Liver (tissue), 9 donors: ENCODE data around the gene RAB11FIP3. TPM values are rescaled to one million over a fixed set of nuclear protein-coding genes. Genes with fewer than 3 reads are reported as not detected.
A peak's percentile ranks its signal among the peaks of the same experiment; 100 is the strongest.
"Not testable (repeated sequence)": the region's sequence is repeated elsewhere in the genome, so short reads cannot be mapped to it uniquely, and the experiment has no call there.

Source experiments
- DNase-seq: peaks from one replicate; pipeline ENCODE4 v3.0.0-alpha.2; 2017; ENCODE audit warnings: low spot score
- H3K27ac ChIP-seq, 2 donors: one replicate each; pipeline ENCODE4 v1.7.0; 2013; ENCODE audit warnings: inconsistent platforms in 2 of 2, low read length in 2 of 2, control low read depth in 1 of 2, low read depth in 1 of 2, mild to moderate bottlenecking in 1 of 2
- H3K27me3 ChIP-seq, 4 donors: one replicate each; pipeline versions ENCODE4 v1.6.1 to v1.7.0; 2013; ENCODE audit warnings: low read length in 3 of 4, inconsistent platforms in 1 of 4, mild to moderate bottlenecking in 1 of 4, moderate library complexity in 1 of 4; ENCODE audit not compliant: control insufficient read depth in 4 of 4, insufficient read depth in 4 of 4
- H3K36me3 ChIP-seq, 4 donors: one replicate each; pipeline versions ENCODE4 v1.6.1 to v1.7.0; 2013; ENCODE audit warnings: low read length in 3 of 4, mild to moderate bottlenecking in 3 of 4, low read depth in 1 of 4, moderate library complexity in 1 of 4; ENCODE audit not compliant: control insufficient read depth in 4 of 4, insufficient read depth in 3 of 4
- H3K4me1 ChIP-seq, 4 donors: one replicate each; pipeline versions ENCODE4 v1.6.1 to v1.7.0; 2013; ENCODE audit warnings: low read length in 3 of 4, mild to moderate bottlenecking in 3 of 4, moderate library complexity in 1 of 4; ENCODE audit not compliant: control insufficient read depth in 4 of 4, insufficient read depth in 4 of 4
- H3K4me3 ChIP-seq, 3 donors: one replicate each; pipeline versions ENCODE4 v1.6.1 to v1.7.0; 2013; ENCODE audit warnings: low read length in 3 of 3, control low read depth in 1 of 3, low read depth in 1 of 3, mild to moderate bottlenecking in 1 of 3
- H3K9ac ChIP-seq, 2 donors: one replicate each; pipeline ENCODE4 v1.7.0; 2013; ENCODE audit warnings: low read length in 2 of 2, mild to moderate bottlenecking in 2 of 2, moderate library complexity in 2 of 2, control low read depth in 1 of 2, low read depth in 1 of 2
- H3K9me3 ChIP-seq, 4 donors: one replicate each; pipeline versions ENCODE4 v1.6.1 to v1.7.0; 2013; ENCODE audit warnings: low read length in 3 of 4; ENCODE audit not compliant: control insufficient read depth in 4 of 4
- EGR1 ChIP-seq, 2 donors: IDR thresholded peaks; 2 replicates each; pipeline ENCODE4 v1.6.1; 2016 to 2018; ENCODE audit warnings: antibody characterized with exemption in 2 of 2, low read depth in 2 of 2
- GABPA ChIP-seq, 2 donors: IDR thresholded peaks in 1 of 2; conservative IDR thresholded peaks in 1 of 2; 2 replicates each; pipeline ENCODE4 v1.6.1; 2016; ENCODE audit warnings: antibody characterized with exemption in 2 of 2, mild to moderate bottlenecking in 1 of 2, moderate library complexity in 1 of 2
- HNF4A ChIP-seq, 2 donors: conservative IDR thresholded peaks; 2 replicates each; pipeline ENCODE4 v1.6.1; 2016; ENCODE audit warnings: antibody characterized with exemption in 2 of 2, mild to moderate bottlenecking in 2 of 2
- NR2F2 ChIP-seq: IDR thresholded peaks from 2 replicates; pipeline ENCODE4 v1.6.1; 2016; ENCODE audit warnings: antibody characterized with exemption
- RAD21 ChIP-seq, 2 donors: IDR thresholded peaks; 2 replicates each; pipeline ENCODE4 v1.6.1; 2016; ENCODE audit warnings: antibody characterized with exemption in 2 of 2, mild to moderate bottlenecking in 2 of 2
- TAF1 ChIP-seq: conservative IDR thresholded peaks from 2 replicates; pipeline ENCODE4 v1.6.1; 2016; ENCODE audit warnings: antibody characterized with exemption, mild to moderate bottlenecking
- WGBS: extraction: QIAGEN DNeasy Blood & Tissue Kit; methylation state at CpG from one replicate; pipeline ENCODE4 v1.1.7; 2013; 5-methylcytosine and 5-hydroxymethylcytosine counted together
- polyA plus RNA-seq, 2 donors: library from polyadenylated mRNA; stranded (reverse) in 1 of 2; unstranded in 1 of 2; fragments of 200-250 nt in 1 of 2; fragments of >200 nt in 1 of 2; fragmentation: Nextera tagmentation in 1 of 2; extraction: Ambion mirVana in 1 of 2; gene quantifications; one replicate each; pipeline versions ENCODE4 v1.2.1 to v1.2.3, GENCODE V29; 2013 to 2015
- total RNA-seq, 2 donors: library from RNA; depleted of rRNA; stranded (reverse); fragments of >200 nt; gene quantifications; one replicate each; pipeline ENCODE4 v1.2.3, GENCODE V29; 2014
- TF ChIP-seq, protein P1 (sequence below): fragments of 150-350 bp; IDR thresholded peaks from 2 replicates; pipeline ENCODE4 v1.5.1; 2017; ENCODE audit warnings: improper control_type of control experiment, low read depth, low read length; ENCODE audit not compliant: missing input control
- TF ChIP-seq, protein P2 (sequence below): IDR thresholded peaks from 2 replicates; pipeline ENCODE4 v1.6.1; 2016; ENCODE audit warnings: antibody characterized with exemption
- TF ChIP-seq, protein P3 (sequence below): IDR thresholded peaks from 2 replicates; pipeline ENCODE4 v1.6.1; 2016; ENCODE audit warnings: antibody characterized with exemption
- donor health status: healthy.
- donor health status: healthy.
- donor health status: healthy.
- donor health status: healthy.
- donor health status: healthy.

The RAB11FIP3 gene
- total and polyA plus RNA-seq, 4 donors: 3.5 to 29.4 (median 15.7) TPM

DNA sequence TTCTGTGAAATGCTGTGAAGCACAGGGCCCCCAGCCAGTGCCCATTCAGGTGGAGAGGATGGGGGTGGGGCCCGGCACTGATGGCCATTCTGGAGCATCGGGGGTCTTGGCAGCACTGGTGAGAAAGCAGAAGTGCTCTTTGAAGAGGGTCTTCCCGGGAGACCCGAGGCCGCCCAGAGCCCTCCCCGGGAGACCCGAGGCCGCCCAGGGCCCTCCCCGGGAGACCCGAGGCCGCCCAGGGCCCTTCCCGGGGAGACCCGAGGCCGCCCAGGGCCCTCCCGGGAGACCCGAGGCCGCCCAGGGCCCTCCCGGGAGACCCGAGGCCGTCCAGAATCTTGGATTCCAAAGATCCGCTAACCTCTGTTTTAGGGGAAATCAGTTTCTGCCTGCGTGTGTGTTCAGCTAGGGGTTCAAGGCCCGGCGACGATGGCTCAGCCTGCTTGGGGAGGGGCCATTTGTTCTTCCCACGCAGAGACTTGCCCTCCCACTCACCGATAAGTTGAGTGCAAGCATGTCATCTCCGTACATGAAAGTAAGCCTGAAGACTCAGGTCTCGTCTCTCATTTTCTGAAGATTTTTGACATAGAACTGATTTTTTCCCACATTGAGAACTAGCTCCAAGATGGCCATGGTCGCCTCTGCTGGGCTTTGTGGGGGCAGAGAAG lies 66.9 kb downstream of the RAB11FIP3 start:
- Histone ChIP-seq H3K27ac (no peak overlapping the region), H3K9me3 (no peaks in the 10 kb centered on the region), H3K9ac (no peak overlapping the region), H3K27me3 (no peaks in the 10 kb centered on the region), H3K4me3 (no peak overlapping the region), H3K36me3 (peaks cover 0 to 8% (median 2%) of the 10 kb centered on the region in 4 donors), H3K4me1 (no peaks in the 10 kb centered on the region)
- 97% methylated on average over 30 of the region's 30 CpGs for WGBS
- no peak for DNase-seq
- TF ChIP-seq TAF1 (no peak), GABPA (IDR thresholded peaks at IDR 0.05 in 1 of 2, conservative IDR thresholded peaks at IDR 0.05 in 1 of 2) (no peak), HNF4A (conservative IDR thresholded peaks at IDR 0.05) (no peak), EGR1 (IDR thresholded peaks at IDR 0.05; ENCODE audit: low read depth in 2 of 2) (no peak), NR2F2 (no peak)
- TF ChIP-seq, protein P1, sequence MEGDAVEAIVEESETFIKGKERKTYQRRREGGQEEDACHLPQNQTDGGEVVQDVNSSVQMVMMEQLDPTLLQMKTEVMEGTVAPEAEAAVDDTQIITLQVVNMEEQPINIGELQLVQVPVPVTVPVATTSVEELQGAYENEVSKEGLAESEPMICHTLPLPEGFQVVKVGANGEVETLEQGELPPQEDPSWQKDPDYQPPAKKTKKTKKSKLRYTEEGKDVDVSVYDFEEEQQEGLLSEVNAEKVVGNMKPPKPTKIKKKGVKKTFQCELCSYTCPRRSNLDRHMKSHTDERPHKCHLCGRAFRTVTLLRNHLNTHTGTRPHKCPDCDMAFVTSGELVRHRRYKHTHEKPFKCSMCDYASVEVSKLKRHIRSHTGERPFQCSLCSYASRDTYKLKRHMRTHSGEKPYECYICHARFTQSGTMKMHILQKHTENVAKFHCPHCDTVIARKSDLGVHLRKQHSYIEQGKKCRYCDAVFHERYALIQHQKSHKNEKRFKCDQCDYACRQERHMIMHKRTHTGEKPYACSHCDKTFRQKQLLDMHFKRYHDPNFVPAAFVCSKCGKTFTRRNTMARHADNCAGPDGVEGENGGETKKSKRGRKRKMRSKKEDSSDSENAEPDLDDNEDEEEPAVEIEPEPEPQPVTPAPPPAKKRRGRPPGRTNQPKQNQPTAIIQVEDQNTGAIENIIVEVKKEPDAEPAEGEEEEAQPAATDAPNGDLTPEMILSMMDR: no peak
- TF ChIP-seq, protein P2, sequence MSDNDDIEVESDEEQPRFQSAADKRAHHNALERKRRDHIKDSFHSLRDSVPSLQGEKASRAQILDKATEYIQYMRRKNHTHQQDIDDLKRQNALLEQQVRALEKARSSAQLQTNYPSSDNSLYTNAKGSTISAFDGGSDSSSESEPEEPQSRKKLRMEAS: no peak

DNA sequence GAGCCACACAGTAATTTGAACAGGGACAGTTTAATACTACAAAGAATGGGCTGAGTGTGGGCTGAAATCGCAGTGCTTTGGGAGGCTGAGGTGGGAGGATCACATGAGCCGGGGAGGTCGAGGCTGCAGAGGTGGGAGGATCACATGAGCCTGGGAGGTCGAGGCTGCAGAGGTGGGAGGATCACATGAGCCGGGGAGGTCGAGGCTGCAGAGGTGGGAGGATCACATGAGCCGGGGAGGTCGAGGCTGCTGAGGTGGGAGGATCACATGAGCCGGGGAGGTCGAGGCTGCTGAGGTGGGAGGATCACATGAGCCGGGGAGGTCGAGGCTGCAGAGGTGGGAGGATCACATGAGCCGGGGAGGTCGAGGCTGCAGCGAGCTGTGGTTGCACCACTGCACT lies 69.2 kb downstream of the RAB11FIP3 start:
- not testable (repeated sequence) for H3K27me3 ChIP-seq, H3K36me3 ChIP-seq, H3K9me3 ChIP-seq, H3K27ac ChIP-seq, DNase-seq, H3K9ac ChIP-seq, H3K4me3 ChIP-seq, H3K4me1 ChIP-seq
- 92% methylated on average over 15 of the region's 15 CpGs for WGBS

DNA sequence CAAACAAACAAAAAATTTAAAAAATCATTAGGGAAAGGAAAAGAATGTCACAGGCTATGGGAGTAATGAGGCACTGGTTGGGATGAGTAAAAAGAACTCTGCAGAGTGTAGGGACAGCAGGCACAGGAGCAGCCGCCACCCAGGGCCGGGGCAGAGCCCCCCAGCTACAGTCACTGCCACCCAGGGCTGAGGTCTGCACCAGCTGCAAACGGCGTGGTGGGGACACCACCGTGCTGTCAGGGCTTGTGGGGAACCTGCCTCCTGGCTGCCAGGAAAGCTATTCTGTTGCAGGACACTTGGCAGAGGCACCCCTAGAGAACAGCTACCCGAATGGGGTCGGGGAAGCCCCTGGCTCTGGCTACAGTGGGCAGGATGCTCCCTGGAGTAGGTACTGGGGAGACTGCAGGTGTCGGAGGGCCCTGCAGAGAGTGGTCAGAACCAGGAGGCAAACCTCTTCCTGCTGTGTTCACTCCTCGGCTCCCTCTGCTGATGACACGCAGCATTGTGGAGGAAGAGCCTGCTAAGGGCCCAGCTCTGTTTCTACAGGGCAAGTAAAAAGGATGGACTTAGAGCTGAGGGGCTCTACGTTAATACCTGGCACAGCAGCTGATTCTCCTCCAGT lies 69.8 kb downstream of the RAB11FIP3 start:
- no peak overlapping the region for H3K9ac ChIP-seq
- TF ChIP-seq, protein P3, sequence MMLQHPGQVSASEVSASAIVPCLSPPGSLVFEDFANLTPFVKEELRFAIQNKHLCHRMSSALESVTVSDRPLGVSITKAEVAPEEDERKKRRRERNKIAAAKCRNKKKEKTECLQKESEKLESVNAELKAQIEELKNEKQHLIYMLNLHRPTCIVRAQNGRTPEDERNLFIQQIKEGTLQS: no peak
- TF ChIP-seq, protein P1: peak; percentile 47
- peak; percentile 54 to 78 for TF ChIP-seq RAD21 (IDR thresholded peaks at IDR 0.05)
- H3K36me3 ChIP-seq: peaks cover 0 to 4% (median 3%) of the 10 kb centered on the region in 4 donors
- no peaks in the 10 kb centered on the region for H3K4me1 ChIP-seq
- no peak for DNase-seq
- H3K27me3 ChIP-seq: no peaks in the 10 kb centered on the region
- 73% methylated on average over 11 of the region's 11 CpGs for WGBS
- no peak overlapping the region for H3K27ac ChIP-seq
- H3K4me3 ChIP-seq: no peak overlapping the region
- H3K9me3 ChIP-seq: no peaks in the 10 kb centered on the region
